ENCODE results near the gene TET2.

The TET2 gene

GRCh38 chr4:105243446-105243845 is 96.8 kb downstream of the TET2 start:
- no peak overlapping the region for H3K4me3 ChIP-seq (ENCODE audit: low read length)
- TF ChIP-seq, protein P1, sequence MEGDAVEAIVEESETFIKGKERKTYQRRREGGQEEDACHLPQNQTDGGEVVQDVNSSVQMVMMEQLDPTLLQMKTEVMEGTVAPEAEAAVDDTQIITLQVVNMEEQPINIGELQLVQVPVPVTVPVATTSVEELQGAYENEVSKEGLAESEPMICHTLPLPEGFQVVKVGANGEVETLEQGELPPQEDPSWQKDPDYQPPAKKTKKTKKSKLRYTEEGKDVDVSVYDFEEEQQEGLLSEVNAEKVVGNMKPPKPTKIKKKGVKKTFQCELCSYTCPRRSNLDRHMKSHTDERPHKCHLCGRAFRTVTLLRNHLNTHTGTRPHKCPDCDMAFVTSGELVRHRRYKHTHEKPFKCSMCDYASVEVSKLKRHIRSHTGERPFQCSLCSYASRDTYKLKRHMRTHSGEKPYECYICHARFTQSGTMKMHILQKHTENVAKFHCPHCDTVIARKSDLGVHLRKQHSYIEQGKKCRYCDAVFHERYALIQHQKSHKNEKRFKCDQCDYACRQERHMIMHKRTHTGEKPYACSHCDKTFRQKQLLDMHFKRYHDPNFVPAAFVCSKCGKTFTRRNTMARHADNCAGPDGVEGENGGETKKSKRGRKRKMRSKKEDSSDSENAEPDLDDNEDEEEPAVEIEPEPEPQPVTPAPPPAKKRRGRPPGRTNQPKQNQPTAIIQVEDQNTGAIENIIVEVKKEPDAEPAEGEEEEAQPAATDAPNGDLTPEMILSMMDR (conservative IDR thresholded peaks at IDR 0.05; ENCODE audit: low read length): no peak
- DNase-seq (ENCODE audit: low read depth): no peak

DNA sequence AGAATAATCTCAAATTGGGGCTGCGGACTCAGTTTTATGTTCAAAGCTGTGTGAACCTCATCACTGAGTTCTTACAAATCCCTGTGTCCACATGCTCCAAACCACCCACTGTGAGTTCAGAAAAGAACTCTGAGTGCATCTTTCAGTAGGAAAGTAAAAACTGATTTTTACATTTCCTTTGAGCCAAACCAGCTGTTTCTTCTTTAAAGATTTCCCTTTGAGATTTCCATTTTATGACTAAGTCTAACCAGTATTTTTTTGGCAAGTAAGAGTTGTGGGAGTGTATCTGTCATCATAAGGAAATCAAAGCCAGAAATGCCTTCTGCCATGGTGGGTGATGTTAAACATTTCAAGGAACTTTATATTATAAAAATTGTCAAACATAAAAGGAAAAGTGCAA is 100.0 kb downstream of the TET2 start:
- TF ChIP-seq, protein P1 (conservative IDR thresholded peaks at IDR 0.05; ENCODE audit: low read length): no peak
- peak; percentile 78 for DNase-seq (ENCODE audit: low read depth)
- H3K4me3 ChIP-seq (ENCODE audit: low read length): no peak overlapping the region

DNA sequence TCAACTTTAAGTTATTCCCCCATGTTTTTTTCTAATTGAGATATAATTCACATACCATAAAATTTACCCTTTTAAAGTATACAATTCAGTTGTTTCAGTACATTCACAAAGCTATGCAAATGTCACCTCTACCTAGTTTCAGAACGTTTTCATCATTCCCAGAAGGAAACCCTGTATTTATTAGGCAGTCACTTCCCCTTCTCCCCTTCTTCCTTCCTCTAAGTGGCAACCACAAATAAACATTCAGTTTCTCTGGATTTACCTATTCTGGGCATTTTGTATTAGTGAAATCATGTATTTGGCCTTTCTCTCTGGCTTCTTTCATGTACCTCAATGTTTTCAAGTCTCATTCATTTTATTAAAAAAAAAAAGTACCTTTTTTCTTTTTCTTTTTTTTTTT is 101.9 kb downstream of the TET2 start:
- no peak overlapping the region for H3K4me3 ChIP-seq (ENCODE audit: low read length)
- TF ChIP-seq, protein P1 (conservative IDR thresholded peaks at IDR 0.05; ENCODE audit: low read length): no peak
- no peak for DNase-seq (ENCODE audit: low read depth)

- no peak for DNase-seq (ENCODE audit: low read depth)
- no peak overlapping the region for H3K4me3 ChIP-seq (ENCODE audit: low read length)
- TF ChIP-seq, protein P1 (conservative IDR thresholded peaks at IDR 0.05; ENCODE audit: low read length): no peak
These were observed 111.3 kb downstream of the TET2 start for GRCh38 chr4:105257817-105258495.

- no peak for DNase-seq (ENCODE audit: low read depth)
- TF ChIP-seq, protein P1 (conservative IDR thresholded peaks at IDR 0.05; ENCODE audit: low read length): no peak
- H3K4me3 ChIP-seq (ENCODE audit: low read length): no peak overlapping the region
These were observed 119.0 kb downstream of the TET2 start for GRCh38 chr4:105265689-105266088.

DNA sequence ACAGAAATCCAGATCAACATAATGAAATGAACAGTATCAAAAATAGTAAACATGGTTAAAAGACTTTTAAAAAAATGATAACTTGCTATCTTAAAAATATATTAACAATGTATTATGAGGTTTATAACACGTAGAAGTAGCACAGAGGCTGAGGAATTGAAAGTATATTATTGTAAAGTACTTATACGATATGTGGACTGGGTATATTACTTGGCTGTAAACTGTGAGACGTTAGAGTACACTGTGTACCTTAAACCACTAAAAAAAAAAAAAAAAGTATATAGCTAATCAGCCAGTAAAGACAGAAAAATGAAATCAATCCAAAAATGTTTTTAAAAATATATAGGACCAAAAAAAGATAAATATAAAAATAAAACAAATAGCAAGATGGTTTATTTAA is 120.6 kb downstream of the TET2 start:
- TF ChIP-seq, protein P1 (conservative IDR thresholded peaks at IDR 0.05; ENCODE audit: low read length): no peak
- H3K4me3 ChIP-seq (ENCODE audit: low read length): no peak overlapping the region
- no peak for DNase-seq (ENCODE audit: low read depth)

- DNase-seq (ENCODE audit: low read depth): no peak
- no peak overlapping the region for H3K4me3 ChIP-seq (ENCODE audit: low read length)
- TF ChIP-seq, protein P1 (conservative IDR thresholded peaks at IDR 0.05; ENCODE audit: low read length): no peak
These were observed 125.3 kb downstream of the TET2 start for GRCh38 chr4:105272002-105272401.
